ENCODE data around the gene UCMA.

Gene UCMA

DNA sequence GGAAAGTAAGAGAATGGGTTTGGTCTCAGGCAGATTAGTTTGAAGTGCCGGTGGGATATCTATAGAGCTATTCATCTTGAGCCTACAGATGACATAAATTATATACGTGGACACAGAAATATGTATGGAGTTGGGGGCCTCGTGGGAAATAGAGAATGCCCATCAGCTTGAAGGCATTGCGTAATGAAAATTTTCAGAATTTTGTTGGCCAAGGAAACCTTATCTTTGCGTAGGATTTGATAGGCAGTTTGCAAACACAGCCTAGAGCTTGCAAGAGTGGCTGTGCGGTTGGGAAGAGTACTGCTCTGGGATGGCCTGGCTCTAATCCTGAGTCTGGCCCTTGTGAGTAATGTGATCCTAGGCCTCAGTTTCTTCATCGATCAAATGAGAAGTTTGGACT is 40.5 kb downstream of the UCMA start:
- Histone ChIP-seq H3K4me1 (ENCODE audit: insufficient read depth, low read length) (no peaks in the 10 kb centered on the region), H3K27me3 (ENCODE audit: insufficient read depth, low read length) (no peaks in the 10 kb centered on the region), H2AFZ (ENCODE audit: low read depth, low read length) (no peak overlapping the region), H3K4me3 (ENCODE audit: low read length) (no peak overlapping the region), H3K9me3 (ENCODE audit: low read length) (no peaks in the 10 kb centered on the region), H3K36me3 (ENCODE audit: insufficient read depth, low read length) (peaks cover 81% of the 10 kb centered on the region)

- H3K9me3 ChIP-seq (ENCODE audit: low read length) = peaks cover 5% of the 10 kb centered on the region
- H2AFZ ChIP-seq (ENCODE audit: low read depth, low read length) = no peak overlapping the region
- H3K4me3 ChIP-seq (ENCODE audit: low read length) = no peak overlapping the region
- no peaks in the 10 kb centered on the region for H3K4me1 ChIP-seq (ENCODE audit: insufficient read depth, low read length)
- peaks cover 84% of the 10 kb centered on the region for H3K36me3 ChIP-seq (ENCODE audit: insufficient read depth, low read length)
- H3K27me3 ChIP-seq (ENCODE audit: insufficient read depth, low read length) = no peaks in the 10 kb centered on the region
These were observed 42.8 kb downstream of the UCMA start for GRCh38 chr10:13191362-13191761.

- Histone ChIP-seq H2AFZ (ENCODE audit: low read depth, low read length) (no peak overlapping the region), H3K4me3 (ENCODE audit: low read length) (no peak overlapping the region), H3K36me3 (ENCODE audit: insufficient read depth, low read length) (peaks cover 85% of the 10 kb centered on the region), H3K9me3 (ENCODE audit: low read length) (peaks cover 8% of the 10 kb centered on the region), H3K4me1 (ENCODE audit: insufficient read depth, low read length) (no peaks in the 10 kb centered on the region), H3K27me3 (ENCODE audit: insufficient read depth, low read length) (no peaks in the 10 kb centered on the region)
These were observed 43.4 kb downstream of the UCMA start for GRCh38 chr10:13190816-13191215.

DNA sequence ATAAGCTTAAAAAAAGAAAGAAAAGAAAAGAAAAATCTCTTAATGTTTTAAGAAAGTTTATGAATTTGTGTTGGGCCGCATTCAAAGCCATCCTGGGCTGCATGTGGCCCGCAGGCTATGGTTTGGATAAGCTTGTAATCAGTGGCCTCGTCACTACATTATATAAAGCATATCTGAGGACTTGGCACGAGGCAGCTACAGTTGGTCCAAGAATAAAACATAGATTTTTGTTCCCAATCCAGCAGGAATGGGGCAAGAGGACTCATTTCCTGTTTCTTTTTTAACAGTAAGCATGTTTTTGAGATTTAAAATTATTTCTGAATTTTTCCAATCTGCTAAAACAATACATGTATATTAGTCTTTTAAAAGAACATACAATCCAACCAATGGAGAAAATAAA is 44.2 kb downstream of the UCMA start:
- no peak overlapping the region for H3K4me3 ChIP-seq (ENCODE audit: low read length)
- no peaks in the 10 kb centered on the region for H3K27me3 ChIP-seq (ENCODE audit: insufficient read depth, low read length)
- no peak overlapping the region for H2AFZ ChIP-seq (ENCODE audit: low read depth, low read length)
- no peaks in the 10 kb centered on the region for H3K4me1 ChIP-seq (ENCODE audit: insufficient read depth, low read length)
- peaks cover 12% of the 10 kb centered on the region for H3K9me3 ChIP-seq (ENCODE audit: low read length)
- peaks cover 85% of the 10 kb centered on the region for H3K36me3 ChIP-seq (ENCODE audit: insufficient read depth, low read length)

GRCh38 chr10:13188593-13188992 is 45.6 kb downstream of the UCMA start:
- Histone ChIP-seq H3K36me3 (ENCODE audit: insufficient read depth, low read length) (peaks cover 89% of the 10 kb centered on the region), H3K9me3 (ENCODE audit: low read length) (peaks cover 15% of the 10 kb centered on the region), H3K4me1 (ENCODE audit: insufficient read depth, low read length) (no peaks in the 10 kb centered on the region), H3K4me3 (ENCODE audit: low read length) (no peak overlapping the region), H3K27me3 (ENCODE audit: insufficient read depth, low read length) (no peaks in the 10 kb centered on the region), H2AFZ (ENCODE audit: low read depth, low read length) (no peak overlapping the region)

GRCh38 chr10:13187135-13187534 is 47.0 kb downstream of the UCMA start:
- Histone ChIP-seq H3K9me3 (ENCODE audit: low read length) (peaks cover 16% of the 10 kb centered on the region), H3K27me3 (ENCODE audit: insufficient read depth, low read length) (no peaks in the 10 kb centered on the region), H3K36me3 (ENCODE audit: insufficient read depth, low read length) (peaks cover 90% of the 10 kb centered on the region), H3K4me3 (ENCODE audit: low read length) (no peak overlapping the region), H2AFZ (ENCODE audit: low read depth, low read length) (no peak overlapping the region), H3K4me1 (ENCODE audit: insufficient read depth, low read length) (no peaks in the 10 kb centered on the region)

GRCh38 chr10:13184730-13185514 is 49.3 kb downstream of the UCMA start:
- Histone ChIP-seq H3K4me1 (ENCODE audit: insufficient read depth, low read length) (no peaks in the 10 kb centered on the region), H3K36me3 (ENCODE audit: insufficient read depth, low read length) (peaks cover 90% of the 10 kb centered on the region)

GRCh38 chr10:13184276-13184675 is 49.9 kb downstream of the UCMA start:
- H3K36me3 ChIP-seq (ENCODE audit: insufficient read depth, low read length) = peaks cover 87% of the 10 kb centered on the region
- H2AFZ ChIP-seq (ENCODE audit: low read depth, low read length) = no peak overlapping the region
- H3K27me3 ChIP-seq (ENCODE audit: insufficient read depth, low read length) = no peaks in the 10 kb centered on the region
- no peak overlapping the region for H3K4me3 ChIP-seq (ENCODE audit: low read length)
- H3K9me3 ChIP-seq (ENCODE audit: low read length) = peaks cover 16% of the 10 kb centered on the region
- no peaks in the 10 kb centered on the region for H3K4me1 ChIP-seq (ENCODE audit: insufficient read depth, low read length)

More at GRCh38 chr10:13184730-13185514, 49.3 kb downstream of the UCMA start:
- Histone ChIP-seq H2AFZ (ENCODE audit: low read depth, low read length) (no peak overlapping the region), H3K27me3 (ENCODE audit: insufficient read depth, low read length) (no peaks in the 10 kb centered on the region), H3K4me3 (ENCODE audit: low read length) (no peak overlapping the region), H3K9me3 (ENCODE audit: low read length) (peaks cover 16% of the 10 kb centered on the region)

DNA sequence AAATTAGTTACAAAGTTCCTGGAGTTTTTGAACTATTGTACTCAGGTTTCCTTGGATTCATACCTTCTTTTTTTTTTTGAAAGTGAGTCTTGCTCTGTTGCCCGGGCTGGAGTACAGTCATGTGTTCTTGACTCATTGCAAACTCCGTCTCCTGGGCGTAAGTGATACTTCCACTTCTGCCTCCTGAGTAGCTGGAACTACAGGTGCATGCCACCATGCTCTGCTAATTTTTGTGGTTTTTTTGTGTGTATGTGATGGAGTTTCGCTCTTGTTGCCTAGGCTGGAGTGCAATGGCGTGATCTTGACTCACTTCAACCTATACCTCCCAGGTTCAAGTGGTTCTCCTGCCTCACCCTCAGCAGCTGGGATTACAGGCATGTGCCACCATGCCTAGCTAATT is 50.5 kb downstream of the UCMA start:
- Histone ChIP-seq H3K9me3 (ENCODE audit: low read length) (peaks cover 16% of the 10 kb centered on the region), H3K4me3 (ENCODE audit: low read length) (no peak overlapping the region), H3K4me1 (ENCODE audit: insufficient read depth, low read length) (no peaks in the 10 kb centered on the region), H3K36me3 (ENCODE audit: insufficient read depth, low read length) (peaks cover 89% of the 10 kb centered on the region), H3K27me3 (ENCODE audit: insufficient read depth, low read length) (no peaks in the 10 kb centered on the region), H2AFZ (ENCODE audit: low read depth, low read length) (no peak overlapping the region)

DNA sequence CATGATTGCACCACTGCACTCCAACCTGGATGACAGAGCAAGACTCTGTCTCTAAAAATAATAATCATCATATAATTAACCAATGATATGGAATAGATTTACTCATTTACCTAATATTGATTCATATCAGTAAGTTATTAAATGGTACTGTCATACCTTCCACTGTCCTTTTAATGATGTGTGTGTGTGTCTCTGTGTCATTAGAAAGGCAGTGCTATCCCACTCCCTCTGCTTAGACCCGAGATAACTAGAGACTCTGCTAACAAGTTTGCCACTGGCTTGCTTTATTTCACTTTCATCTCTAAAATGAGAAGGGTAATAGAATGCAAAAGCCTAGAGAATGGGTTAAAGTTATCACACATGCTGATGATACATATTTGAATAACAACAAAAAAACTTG is 51.8 kb downstream of the UCMA start:
- Histone ChIP-seq H3K36me3 (ENCODE audit: insufficient read depth, low read length) (peaks cover 88% of the 10 kb centered on the region), H3K9me3 (ENCODE audit: low read length) (peaks cover 16% of the 10 kb centered on the region), H3K27me3 (ENCODE audit: insufficient read depth, low read length) (no peaks in the 10 kb centered on the region), H3K4me3 (ENCODE audit: low read length) (no peak overlapping the region), H2AFZ (ENCODE audit: low read depth, low read length) (no peak overlapping the region), H3K4me1 (ENCODE audit: insufficient read depth, low read length) (no peaks in the 10 kb centered on the region)

- Histone ChIP-seq H3K4me3 (ENCODE audit: low read length) (no peak overlapping the region), H3K27me3 (ENCODE audit: insufficient read depth, low read length) (no peaks in the 10 kb centered on the region), H3K4me1 (ENCODE audit: insufficient read depth, low read length) (no peaks in the 10 kb centered on the region), H3K9me3 (ENCODE audit: low read length) (peaks cover 8% of the 10 kb centered on the region), H3K36me3 (ENCODE audit: insufficient read depth, low read length) (peaks cover 84% of the 10 kb centered on the region), H2AFZ (ENCODE audit: low read depth, low read length) (no peak overlapping the region)
These were observed 53.4 kb downstream of the UCMA start for GRCh38 chr10:13180788-13181187.

DNA sequence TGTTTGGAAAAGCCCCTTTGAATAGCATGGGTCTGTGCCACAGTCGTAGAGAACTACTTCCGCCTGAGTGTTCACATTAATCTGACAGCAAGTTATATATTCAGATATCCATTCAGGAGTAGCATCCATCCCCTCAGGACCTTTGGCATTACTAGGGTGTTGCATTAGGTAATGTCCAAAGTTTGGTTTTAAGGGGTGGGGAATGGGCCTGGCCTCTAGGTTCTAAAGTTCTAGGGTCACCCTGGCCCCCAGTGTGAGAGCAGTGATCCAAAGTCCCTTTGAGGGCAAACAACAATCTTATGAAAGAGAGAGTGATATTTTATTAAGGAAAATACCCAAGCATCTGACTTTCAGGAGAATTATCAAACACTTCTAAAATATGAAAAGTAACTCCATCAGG is 60.6 kb downstream of the UCMA start:
- Histone ChIP-seq H3K9me3 (ENCODE audit: low read length) (no peaks in the 10 kb centered on the region), H3K4me1 (ENCODE audit: insufficient read depth, low read length) (no peaks in the 10 kb centered on the region), H3K4me3 (ENCODE audit: low read length) (no peak overlapping the region), H3K36me3 (ENCODE audit: insufficient read depth, low read length) (peaks cover 78% of the 10 kb centered on the region), H3K27me3 (ENCODE audit: insufficient read depth, low read length) (no peaks in the 10 kb centered on the region), H2AFZ (ENCODE audit: low read depth, low read length) (no peak overlapping the region)

Measured in neuron (in vitro differentiated cells).